HepG2 (cell line): Measurements from ENCODE around the gene NR1I2. TPM values are rescaled to one million over a fixed set of nuclear protein-coding genes. Genes with fewer than 3 reads are reported as not detected.

ENCODE experiments used
- CTCF ChIP-seq: sonication (generic); formaldehyde crosslinking; IDR thresholded peaks from 2 replicates; pipeline ENCODE4 v1.5.0; 2020; ENCODE audit warnings: mild to moderate bottlenecking, missing genetic modification reagents, moderate library complexity
- NONO ChIP-seq, 2 experiments: fragments of 450-650 bp in 1 of 2; sonication (generic) in 1 of 2; formaldehyde crosslinking in 1 of 2; IDR thresholded peaks in 1 of 2; conservative IDR thresholded peaks in 1 of 2; 2 replicates each; pipeline versions ENCODE4 v1.6.1 to v1.8.0; 2017 to 2022; ENCODE audit warnings: mild to moderate bottlenecking in 1 of 2, missing genetic modification reagents in 1 of 2, moderate library complexity in 1 of 2
- THAP7 ChIP-seq: sonication (generic); formaldehyde crosslinking; IDR thresholded peaks from 2 replicates; pipeline ENCODE4 v1.8.1; 2023; ENCODE audit warnings: mild to moderate bottlenecking, missing genetic modification reagents
- THYN1 ChIP-seq: sonication (generic); formaldehyde crosslinking; IDR thresholded peaks from 2 replicates; pipeline ENCODE4 v1.8.1; 2023; ENCODE audit warnings: low read depth, mild to moderate bottlenecking, moderate library complexity, missing genetic modification reagents, borderline replicate concordance
- ZBTB4 ChIP-seq: sonication (generic); formaldehyde crosslinking; IDR thresholded peaks from 2 replicates; pipeline ENCODE4 v1.4.0; 2020; ENCODE audit warnings: missing genetic modification reagents, mild to moderate bottlenecking, borderline replicate concordance
- ZBTB46 ChIP-seq: sonication (generic); formaldehyde crosslinking; IDR thresholded peaks from 2 replicates; pipeline ENCODE4 v1.4.0; 2020; ENCODE audit warnings: mild to moderate bottlenecking, missing genetic modification reagents, borderline replicate concordance
- ZHX2 ChIP-seq, 2 experiments: sonication (generic) in 1 of 2; formaldehyde crosslinking in 1 of 2; IDR thresholded peaks; 2 replicates each; pipeline versions ENCODE4 v1.6.1 to v1.9.0; 2014 to 2022; ENCODE audit warnings: antibody characterized with exemption in 1 of 2, borderline replicate concordance in 1 of 2, inconsistent platforms in 1 of 2, low read depth in 1 of 2, missing genetic modification reagents in 1 of 2
- ZNF512 ChIP-seq: sonication (generic); formaldehyde crosslinking; IDR thresholded peaks from 2 replicates; pipeline ENCODE4 v1.4.0; 2020; ENCODE audit warnings: mild to moderate bottlenecking, missing genetic modification reagents
- ZNF7 ChIP-seq: IDR thresholded peaks from 2 replicates; pipeline ENCODE4 v1.6.1; 2016; ENCODE audit warnings: missing biosample characterization, missing genetic modification reagents
- polyA plus RNA-seq, 8 experiments: library from polyadenylated mRNA; depleted of rRNA in 3 of 8; stranded (reverse) in 7 of 8; unstranded in 1 of 8; fragments of >200 nt; fragmentation: Illumina TruSeq in 4 of 8; extraction: Trizol in 4 of 8; gene quantifications; 2 replicates each; pipeline versions ENCODE4 v1.2.1 to v1.2.3, GENCODE V29; 2011 to 2016; ENCODE audit warnings: low read depth in 4 of 8, missing spikeins in 1 of 8, mixed read lengths in 1 of 8; ENCODE audit not compliant: insufficient read depth in 1 of 8
- total RNA-seq, 5 experiments: library from RNA; depleted of rRNA; stranded (reverse); fragments of >200 nt; fragmentation: Illumina TruSeq; extraction: Trizol; gene quantifications; 2 replicates each; pipeline ENCODE4 v1.2.3, GENCODE V29; 2016; ENCODE audit warnings: low read depth in 1 of 5

Gene NR1I2
- total and polyA plus RNA-seq, 2 of the 13 experiments (the other 11 are each of a cell fraction or from before 2014, with no cell fraction given) = 8.8 to 13.4 TPM

GRCh38 chr3:119794971-119795612 is 13.2 kb downstream of the NR1I2 start (continued):
- no peak for TF ChIP-seq THAP7 (CRISPR knock-in tag)
- TF ChIP-seq ZHX2 (IDR thresholded peaks at IDR 0.05; ENCODE audit: low read depth) = no peak
- no peak for TF ChIP-seq ZHX2 (CRISPR knock-in tag; IDR thresholded peaks at IDR 0.05; ENCODE audit: borderline replicate concordance)
- no peak for TF ChIP-seq ZNF512 (CRISPR knock-in tag)
- no peak for TF ChIP-seq NONO (IDR thresholded peaks at IDR 0.05)
- no peak for TF ChIP-seq NONO (CRISPR knock-in tag; conservative IDR thresholded peaks at IDR 0.05)
- TF ChIP-seq CTCF = 0 out of 2 replicates have a peak, but pooled peaks have one; percentile 19
- no peak for TF ChIP-seq THYN1 (CRISPR knock-in tag)
- no peak for TF ChIP-seq ZBTB46 (CRISPR knock-in tag)
- no peak for TF ChIP-seq ZNF7 (CRISPR knock-in tag)
- TF ChIP-seq ZBTB4 (CRISPR knock-in tag) = no peak
